Endothelial cell of umbilical vein (primary cell): ENCODE measurements around the gene DACT3. TPM values are rescaled to one million over a fixed set of nuclear protein-coding genes. Genes with fewer than 3 reads are reported as not detected.

Experiments
- BruUV-seq: library from RNA; stranded (reverse); fragments of 400-500 nt; replicated peaks from 2 replicates; lab custom pipeline; 2021; lab: Mats Ljungman, UMichigan
- CTCF ChIA-PET: fragments of 300-600, 350-600 bp; sonication (Branson Sonifier 250); formaldehyde crosslinking; loops from one replicate; lab custom pipeline; 2021; ENCODE audit warnings: antibody characterized with exemption, inconsistent platforms; lab: Charles Lee
- POLR2A ChIA-PET: fragments of 300-600, 350-600 bp; sonication (Branson Sonifier 250); formaldehyde crosslinking; loops from one replicate; lab custom pipeline; 2021; ENCODE audit warnings: antibody characterized with exemption, inconsistent platforms; lab: Charles Lee
- DNase-seq: peaks from one replicate; pipeline ENCODE4 v3.0.0-alpha.2; 2011; ENCODE audit warnings: low read depth, low spot score
- FAIRE-seq: peaks from 2 replicates; lab custom pipeline; 2011; peaks lifted over from hg19 to GRCh38; lab: Jason Lieb, UNC
- H2AFZ ChIP-seq: 2 replicates; pipeline ENCODE4 v1.6.0; 2012; ENCODE audit warnings: low read depth, low read length, control low read depth, inconsistent platforms
- H3K27ac ChIP-seq: 2 replicates; pipeline ENCODE4 v1.5.1; 2011; ENCODE audit warnings: low read depth, mild to moderate bottlenecking, control low read depth, low read length, moderate library complexity; ENCODE audit not compliant: insufficient read depth
- H3K27me3 ChIP-seq, 2 experiments: 2 replicates each; pipeline versions ENCODE4 v1.6.0 to v1.6.1; 2011; ENCODE audit warnings: low read length in 2 of 2, mixed read lengths in 1 of 2; ENCODE audit not compliant: control insufficient read depth in 2 of 2, insufficient read depth in 2 of 2
- H3K36me3 ChIP-seq, 2 experiments: 2 replicates in 1 of 2; 3 replicates in 1 of 2; pipeline ENCODE4 v1.5.1; 2011; ENCODE audit warnings: low read length in 2 of 2, mild to moderate bottlenecking in 1 of 2, moderate library complexity in 1 of 2; ENCODE audit not compliant: control insufficient read depth in 2 of 2, insufficient read depth in 2 of 2; ENCODE audit errors: extremely low read depth in 1 of 2
- H3K4me1 ChIP-seq: 3 replicates; pipeline ENCODE4 v1.5.1; 2011; ENCODE audit warnings: mild to moderate bottlenecking, low read length; ENCODE audit not compliant: control insufficient read depth, insufficient read depth; ENCODE audit errors: extremely low read depth
- H3K4me2 ChIP-seq: 2 replicates; pipeline ENCODE4 v1.6.1; 2011; ENCODE audit warnings: low read length, control low read depth, mixed read lengths; ENCODE audit not compliant: insufficient read depth
- H3K4me3 ChIP-seq, 3 experiments: fragments of 200-600 bp in 1 of 3; sonication (generic), shearing (Covaris generic) in 1 of 3; replicated peaks in 1 of 3; 2 replicates each; pipeline ENCODE4 v1.5.1; 2011 to 2016; ENCODE audit warnings: control low read depth in 3 of 3, low read length in 3 of 3, mild to moderate bottlenecking in 2 of 3, inconsistent platforms in 1 of 3, low read depth in 1 of 3, moderate library complexity in 1 of 3; ENCODE audit not compliant: insufficient read depth in 1 of 3
- H3K79me2 ChIP-seq: 2 replicates; pipeline ENCODE4 v1.6.0; 2012; ENCODE audit warnings: low read length, inconsistent platforms; ENCODE audit not compliant: control insufficient read depth, insufficient read depth
- H3K9ac ChIP-seq: replicated peaks from 2 replicates; pipeline ENCODE3; 2011; ENCODE audit warnings: low read length, control low read depth; ENCODE audit not compliant: insufficient read depth; ENCODE audit errors: extremely low read depth
- H3K9me1 ChIP-seq: replicated peaks from 3 replicates; pipeline ENCODE4 v1.6.0; 2011; ENCODE audit warnings: mild to moderate bottlenecking, low read length; ENCODE audit not compliant: control insufficient read depth, insufficient read depth; ENCODE audit errors: extremely low read depth
- H3K9me3 ChIP-seq: replicated peaks from 2 replicates; pipeline ENCODE4 v1.5.1; 2012; ENCODE audit warnings: low read length, inconsistent platforms; ENCODE audit not compliant: control insufficient read depth, insufficient read depth
- H4K20me1 ChIP-seq: replicated peaks from 2 replicates; pipeline ENCODE3; 2011; ENCODE audit warnings: mild to moderate bottlenecking, low read length; ENCODE audit not compliant: control insufficient read depth, insufficient read depth; ENCODE audit errors: extremely low read depth
- EZH2 ChIP-seq: IDR thresholded peaks from 2 replicates; pipeline ENCODE4 v1.6.1; 2012; ENCODE audit warnings: borderline replicate concordance, low read depth, mild to moderate bottlenecking, moderate library complexity, low read length, inconsistent platforms; ENCODE audit not compliant: severe bottlenecking
- FOS ChIP-seq: IDR thresholded peaks from 2 replicates; pipeline ENCODE4 v1.6.1; 2011; ENCODE audit warnings: mild to moderate bottlenecking, low read length, moderate library complexity, borderline replicate concordance; ENCODE audit not compliant: insufficient read depth
- GATA2 ChIP-seq: IDR thresholded peaks from 2 replicates; pipeline ENCODE4 v1.7.0; 2011; ENCODE audit warnings: low read depth, mild to moderate bottlenecking, moderate library complexity, mixed read lengths, low read length; ENCODE audit not compliant: insufficient read length, insufficient read depth
- JUN ChIP-seq: IDR thresholded peaks from 2 replicates; pipeline ENCODE4 v1.6.1; 2011; ENCODE audit warnings: borderline replicate concordance, low read depth; ENCODE audit not compliant: insufficient read length, insufficient read depth
- MYC ChIP-seq: IDR thresholded peaks from one replicate; pipeline ENCODE4 v1.6.1; 2011; ENCODE audit warnings: mild to moderate bottlenecking, low read depth, low read length
- POLR2A ChIP-seq: IDR thresholded peaks from 2 replicates; pipeline ENCODE4 v1.6.1; 2012; ENCODE audit warnings: low read depth, mild to moderate bottlenecking, control low read depth, low read length
- POLR2AphosphoS5 ChIP-seq: IDR thresholded peaks from 2 replicates; pipeline ENCODE4 v1.6.1; 2012; ENCODE audit warnings: low read depth, mild to moderate bottlenecking, control low read depth, low read length, moderate library complexity; ENCODE audit not compliant: insufficient read depth
- dilution Hi-C: fragments of 300-500 bp; cut with MboI; formaldehyde crosslinking; loops from one replicate; pipeline ENCODE4 v1.15.0; 2019; ENCODE audit warnings: low sequenced_read_pairs; ENCODE audit not compliant: extremely low pct_ligation_motif_present
- intact Hi-C: fragments of 100-400 bp; cut with micrococcal nuclease; formaldehyde crosslinking; loops from one replicate; pipeline ENCODE4 v1.10.0; 2022
- polyA plus RNA-seq, 4 experiments: library from polyadenylated mRNA; depleted of rRNA in 3 of 4; stranded (reverse) in 3 of 4; unstranded in 1 of 4; fragments of >200 nt; gene quantifications; 2 replicates each; pipeline versions ENCODE4 v1.2.1 to v1.2.3, GENCODE V29; 2011 to 2012; ENCODE audit warnings: missing spikeins in 1 of 4
- total RNA-seq: library from RNA; stranded (reverse); gene quantifications from 2 replicates; pipeline ENCODE4 v1.2.3, GENCODE V29; 2021
- TF ChIP-seq, protein P1 (sequence below), 2 donors: IDR thresholded peaks; 1 replicate in 1 of 2; 2 replicates in 1 of 2; pipeline ENCODE4 v1.5.1; 2011; ENCODE audit warnings: low read length in 2 of 2, mild to moderate bottlenecking in 2 of 2, moderate library complexity in 2 of 2, control low read depth in 1 of 2, inconsistent platforms in 1 of 2, low read depth in 1 of 2; ENCODE audit not compliant: insufficient read depth in 1 of 2; ENCODE audit errors: extremely low read depth in 1 of 2
- TF ChIP-seq, protein P2 (sequence below): IDR thresholded peaks from 2 replicates; pipeline ENCODE4 v1.6.1; 2011; ENCODE audit not compliant: insufficient read depth, insufficient read length

DACT3 gene
- total and polyA plus RNA-seq, 2 donors (not counting 3 experiments of a cell fraction or from before 2014, with no cell fraction given): 0.22 to 0.76 TPM

DNA sequence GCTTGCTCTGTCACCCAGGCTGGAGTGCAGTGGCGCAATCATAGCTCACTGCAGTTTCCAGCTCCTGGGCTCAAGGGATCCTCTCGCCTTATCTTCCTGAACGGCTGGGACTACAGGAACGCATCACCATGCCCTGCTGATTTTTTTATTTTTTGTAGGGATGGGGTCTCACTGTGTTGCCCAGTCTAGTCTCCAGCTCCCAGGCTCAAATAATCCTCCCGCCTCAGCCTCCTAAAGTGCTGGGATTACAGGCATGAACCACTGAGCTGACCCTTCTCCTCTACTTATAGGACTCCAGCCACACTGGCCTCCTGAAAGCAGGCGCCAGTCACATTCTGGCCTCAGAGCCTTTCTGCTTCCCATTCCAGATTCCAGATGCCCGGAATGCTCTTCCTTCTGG lies 10.5 kb downstream of the DACT3 start:
- no peaks in the 10 kb centered on the region for H3K9me3 ChIP-seq
- POLR2A ChIA-PET: no interaction called here
- H3K4me1 ChIP-seq: no peaks in the 10 kb centered on the region
- TF ChIP-seq, protein P1, sequence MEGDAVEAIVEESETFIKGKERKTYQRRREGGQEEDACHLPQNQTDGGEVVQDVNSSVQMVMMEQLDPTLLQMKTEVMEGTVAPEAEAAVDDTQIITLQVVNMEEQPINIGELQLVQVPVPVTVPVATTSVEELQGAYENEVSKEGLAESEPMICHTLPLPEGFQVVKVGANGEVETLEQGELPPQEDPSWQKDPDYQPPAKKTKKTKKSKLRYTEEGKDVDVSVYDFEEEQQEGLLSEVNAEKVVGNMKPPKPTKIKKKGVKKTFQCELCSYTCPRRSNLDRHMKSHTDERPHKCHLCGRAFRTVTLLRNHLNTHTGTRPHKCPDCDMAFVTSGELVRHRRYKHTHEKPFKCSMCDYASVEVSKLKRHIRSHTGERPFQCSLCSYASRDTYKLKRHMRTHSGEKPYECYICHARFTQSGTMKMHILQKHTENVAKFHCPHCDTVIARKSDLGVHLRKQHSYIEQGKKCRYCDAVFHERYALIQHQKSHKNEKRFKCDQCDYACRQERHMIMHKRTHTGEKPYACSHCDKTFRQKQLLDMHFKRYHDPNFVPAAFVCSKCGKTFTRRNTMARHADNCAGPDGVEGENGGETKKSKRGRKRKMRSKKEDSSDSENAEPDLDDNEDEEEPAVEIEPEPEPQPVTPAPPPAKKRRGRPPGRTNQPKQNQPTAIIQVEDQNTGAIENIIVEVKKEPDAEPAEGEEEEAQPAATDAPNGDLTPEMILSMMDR (IDR thresholded peaks at IDR 0.05; ENCODE audit: extremely low read depth in 1 of 2, insufficient read depth in 1 of 2, low read depth in 1 of 2, low read length in 2 of 2): no peak
- TF ChIP-seq, protein P2, sequence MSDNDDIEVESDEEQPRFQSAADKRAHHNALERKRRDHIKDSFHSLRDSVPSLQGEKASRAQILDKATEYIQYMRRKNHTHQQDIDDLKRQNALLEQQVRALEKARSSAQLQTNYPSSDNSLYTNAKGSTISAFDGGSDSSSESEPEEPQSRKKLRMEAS: no peak
- TF ChIP-seq EZH2 (no peak), MYC (no peak), FOS (no peak), POLR2A (no peak), JUN (no peak), POLR2AphosphoS5 (no peak), GATA2 (no peak)
- no peak overlapping the region for H3K9ac ChIP-seq
- FAIRE-seq (no peak), DNase-seq (no peak)
- H4K20me1 ChIP-seq: no peaks in the 10 kb centered on the region
- dilution Hi-C loops (no loop called here), intact Hi-C loops (no loop called here)
- H3K27ac ChIP-seq: no peak overlapping the region
- no peaks in the 10 kb centered on the region for H3K79me2 ChIP-seq
- H3K27me3 ChIP-seq: peaks cover 26 to 40% of the 10 kb centered on the region in 2 experiments
- H3K9me1 ChIP-seq: no peaks in the 10 kb centered on the region
- no peak overlapping the region for H2AFZ ChIP-seq
- no TSS peak for BruUV-seq
- CTCF ChIA-PET: interaction anchor here (0.6 to 0.8 kb wide), 2 partner anchors 12 to 250 kb away, joined by 3 to 4 read pairs; no protein-coding TSS in a partner anchor
- H3K4me3 ChIP-seq: no peak overlapping the region
- no peak overlapping the region for H3K4me2 ChIP-seq
- H3K36me3 ChIP-seq: no peaks in the 10 kb centered on the region
